HEK293 (cell line): ENCODE measurements around the gene ARL15.

Source experiments
- CTCF ChIA-PET: fragments of 350-600 bp; formaldehyde crosslinking; extraction: SDS; loops from one replicate; lab custom pipeline; 2021; ENCODE audit warnings: antibody characterized with exemption; lab: Yijun Ruan, JAX
- POLR2A ChIA-PET: fragments of 300-600 bp; formaldehyde crosslinking; extraction: SDS; loops from one replicate; lab custom pipeline; 2020; ENCODE audit warnings: antibody characterized with exemption, inconsistent platforms; lab: Yijun Ruan, JAX
- H3K27ac ChIP-seq: fragments of 200-500 bp; sonication (Bioruptor generic); 2 replicates; pipeline ENCODE4 v1.5.1; 2014; ENCODE audit warnings: low read depth, low read length, control low read depth, inconsistent platforms; ENCODE audit errors: extremely low read depth
- H3K36me3 ChIP-seq, 2 experiments: fragments of 200-500 bp in 1 of 2; sonication (Bioruptor generic) in 1 of 2; 1 replicate in 1 of 2; 2 replicates in 1 of 2; pipeline ENCODE4 v1.5.1; 2014 to 2017; ENCODE audit warnings: inconsistent platforms in 2 of 2, low read length in 2 of 2; ENCODE audit not compliant: control insufficient read depth in 2 of 2, insufficient read depth in 1 of 2
- H3K4me1 ChIP-seq: fragments of 200-500 bp; sonication (Bioruptor generic); 2 replicates; pipeline ENCODE4 v1.5.1; 2014; ENCODE audit warnings: mild to moderate bottlenecking, low read length, inconsistent platforms; ENCODE audit not compliant: control insufficient read depth, insufficient read depth
- H3K4me3 ChIP-seq: 2 replicates; pipeline ENCODE4 v1.5.1; 2011; ENCODE audit warnings: low read depth, mild to moderate bottlenecking, control low read depth, low read length, moderate library complexity
- H3K9me3 ChIP-seq: fragments of 200-500 bp; sonication (Bioruptor generic); 2 replicates; pipeline ENCODE4 v1.5.1; 2014; ENCODE audit warnings: low read depth, low read length, inconsistent platforms; ENCODE audit not compliant: control insufficient read depth, insufficient read depth
- ATF2 ChIP-seq: fragments of 450-650 bp; formaldehyde crosslinking; IDR thresholded peaks from 2 replicates; pipeline ENCODE4 v1.5.1; 2016; ENCODE audit warnings: missing biosample characterization, missing genetic modification characterization, low read depth
- KLF7 ChIP-seq: fragments of 450-650 bp; formaldehyde crosslinking; IDR thresholded peaks from 2 replicates; pipeline ENCODE4 v1.5.1; 2016; ENCODE audit warnings: missing biosample characterization, missing genetic modification characterization, borderline replicate concordance
- MZF1 ChIP-seq: fragments of 450-650 bp; formaldehyde crosslinking; IDR thresholded peaks from 2 replicates; pipeline ENCODE4 v1.5.1; 2017; ENCODE audit warnings: missing biosample characterization, missing genetic modification characterization, borderline replicate concordance
- PRDM2 ChIP-seq: fragments of 450-650 bp; formaldehyde crosslinking; IDR thresholded peaks from 2 replicates; pipeline ENCODE4 v1.5.1; 2016; ENCODE audit warnings: missing biosample characterization, missing genetic modification characterization, borderline replicate concordance
- ZFP37 ChIP-seq: fragments of 450-650 bp; formaldehyde crosslinking; IDR thresholded peaks from 2 replicates; pipeline ENCODE4 v1.5.1; 2016; ENCODE audit warnings: missing biosample characterization, missing genetic modification characterization
- ZNF157 ChIP-seq: fragments of 450-650 bp; formaldehyde crosslinking; IDR thresholded peaks from 2 replicates; pipeline ENCODE4 v1.5.1; 2016; ENCODE audit warnings: missing biosample characterization, missing genetic modification characterization
- ZNF514 ChIP-seq: fragments of 450-650 bp; formaldehyde crosslinking; IDR thresholded peaks from 2 replicates; pipeline ENCODE4 v1.5.1; 2016; ENCODE audit warnings: missing biosample characterization, missing genetic modification characterization
- ZNF561 ChIP-seq: fragments of 450-650 bp; IDR thresholded peaks from 2 replicates; pipeline ENCODE4 v1.5.1; 2018; ENCODE audit warnings: missing biosample characterization, missing genetic modification characterization, borderline replicate concordance
- ZNF621 ChIP-seq: fragments of 450-650 bp; formaldehyde crosslinking; IDR thresholded peaks from 2 replicates; pipeline ENCODE4 v1.5.1; 2017; ENCODE audit warnings: missing biosample characterization, missing genetic modification characterization
- ZNF747 ChIP-seq: fragments of 450-650 bp; formaldehyde crosslinking; IDR thresholded peaks from 2 replicates; pipeline ENCODE4 v1.5.1; 2016; ENCODE audit warnings: missing biosample characterization, missing genetic modification characterization
- ZSCAN30 ChIP-seq: fragments of 450-650 bp; IDR thresholded peaks from 2 replicates; pipeline ENCODE4 v1.5.1; 2018; ENCODE audit warnings: missing biosample characterization, mild to moderate bottlenecking, missing genetic modification characterization, moderate library complexity
- TF ChIP-seq, protein P1 (sequence below): fragments of 450-650 bp; formaldehyde crosslinking; IDR thresholded peaks from 2 replicates; pipeline ENCODE4; 2016; ENCODE audit warnings: missing biosample characterization, missing genetic modification characterization
- TF ChIP-seq, protein P2 (sequence below): fragments of 450-650 bp; IDR thresholded peaks from 2 replicates; pipeline ENCODE4 v1.5.1; 2018; ENCODE audit warnings: missing biosample characterization, missing genetic modification characterization

The ARL15 gene

GRCh38 chr5:53913941-53914340 is 396.4 kb downstream of the ARL15 start (continued):
- TF ChIP-seq ZNF514 (tag by site-specific recombination) (no peak), MZF1 (no peak), KLF7 (no peak), ZNF157 (no peak), ZNF621 (tag by site-specific recombination) (no peak)
- TF ChIP-seq, protein P1, sequence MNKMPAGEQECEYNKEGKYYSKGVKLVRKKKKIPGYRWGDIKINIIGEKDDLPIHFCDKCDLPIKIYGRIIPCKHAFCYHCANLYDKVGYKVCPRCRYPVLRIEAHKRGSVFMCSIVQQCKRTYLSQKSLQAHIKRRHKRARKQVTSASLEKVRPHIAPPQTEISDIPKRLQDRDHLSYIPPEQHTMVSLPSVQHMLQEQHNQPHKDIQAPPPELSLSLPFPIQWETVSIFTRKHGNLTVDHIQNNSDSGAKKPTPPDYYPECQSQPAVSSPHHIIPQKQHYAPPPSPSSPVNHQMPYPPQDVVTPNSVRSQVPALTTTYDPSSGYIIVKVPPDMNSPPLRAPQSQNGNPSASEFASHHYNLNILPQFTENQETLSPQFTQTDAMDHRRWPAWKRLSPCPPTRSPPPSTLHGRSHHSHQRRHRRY: no peak

GRCh38 chr5:53908757-53909156 is 401.6 kb downstream of the ARL15 start:
- Histone ChIP-seq H3K4me3 (no peak overlapping the region), H3K4me1 (no peaks in the 10 kb centered on the region), H3K36me3 (no peaks in the 10 kb centered on the region), H3K27ac (no peak overlapping the region), H3K9me3 (no peaks in the 10 kb centered on the region)
- ChIA-PET POLR2A (no interaction called here), CTCF (no interaction called here)
- TF ChIP-seq, protein P2, sequence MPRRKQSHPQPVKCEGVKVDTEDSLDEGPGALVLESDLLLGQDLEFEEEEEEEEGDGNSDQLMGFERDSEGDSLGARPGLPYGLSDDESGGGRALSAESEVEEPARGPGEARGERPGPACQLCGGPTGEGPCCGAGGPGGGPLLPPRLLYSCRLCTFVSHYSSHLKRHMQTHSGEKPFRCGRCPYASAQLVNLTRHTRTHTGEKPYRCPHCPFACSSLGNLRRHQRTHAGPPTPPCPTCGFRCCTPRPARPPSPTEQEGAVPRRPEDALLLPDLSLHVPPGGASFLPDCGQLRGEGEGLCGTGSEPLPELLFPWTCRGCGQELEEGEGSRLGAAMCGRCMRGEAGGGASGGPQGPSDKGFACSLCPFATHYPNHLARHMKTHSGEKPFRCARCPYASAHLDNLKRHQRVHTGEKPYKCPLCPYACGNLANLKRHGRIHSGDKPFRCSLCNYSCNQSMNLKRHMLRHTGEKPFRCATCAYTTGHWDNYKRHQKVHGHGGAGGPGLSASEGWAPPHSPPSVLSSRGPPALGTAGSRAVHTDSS (tag by site-specific recombination): no peak
- TF ChIP-seq ATF2 (tag by site-specific recombination) (peak; percentile 31; the same call in 1 of the 2 replicates), ZNF561 (no peak)

- POLR2A ChIA-PET: no interaction called here
- CTCF ChIA-PET: no interaction called here
- Histone ChIP-seq H3K4me3 (no peak overlapping the region), H3K36me3 (no peaks in the 10 kb centered on the region), H3K9me3 (no peaks in the 10 kb centered on the region), H3K4me1 (no peaks in the 10 kb centered on the region), H3K27ac (no peak overlapping the region)
- no peak for TF ChIP-seq ZNF747 (tag by site-specific recombination)
Observed at GRCh38 chr5:53907827-53908226, 402.5 kb downstream of the ARL15 start.

DNA sequence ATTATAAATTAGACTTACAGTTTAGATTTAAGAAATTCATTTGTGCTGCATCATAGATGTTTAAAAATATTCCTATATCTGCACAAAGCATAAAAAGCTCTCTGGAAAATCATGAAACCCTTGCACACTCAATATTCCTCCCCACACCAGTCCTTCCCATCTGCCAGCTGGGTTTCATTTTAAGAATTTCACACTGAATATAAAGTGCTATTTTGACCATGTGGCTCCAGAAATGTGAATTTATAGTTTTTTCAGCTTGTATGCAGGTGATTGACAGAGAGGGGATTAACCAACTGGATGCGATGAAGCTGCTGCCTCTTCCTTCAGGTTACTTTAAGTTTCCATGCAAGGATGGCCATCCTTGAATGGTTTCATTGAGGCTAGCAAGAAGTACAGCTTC is 403.6 kb downstream of the ARL15 start:
- H3K27ac ChIP-seq: no peak overlapping the region
- ChIA-PET POLR2A (no interaction called here), CTCF (no interaction called here)
- H3K36me3 ChIP-seq: no peaks in the 10 kb centered on the region
- TF ChIP-seq ZSCAN30 (no peak), ZFP37 (tag by site-specific recombination) (no peak), PRDM2 (tag by site-specific recombination) (no peak)
- no peaks in the 10 kb centered on the region for H3K9me3 ChIP-seq
- no peaks in the 10 kb centered on the region for H3K4me1 ChIP-seq
- H3K4me3 ChIP-seq: no peak overlapping the region
